ENCODE results near the gene ZDHHC3. TPM values are rescaled to one million over a fixed set of nuclear protein-coding genes. Genes with fewer than 3 reads are reported as not detected.

Gene ZDHHC3
- total and polyA plus RNA-seq, 8 donors, result 86.8 to 134 (median 123) TPM

DNA sequence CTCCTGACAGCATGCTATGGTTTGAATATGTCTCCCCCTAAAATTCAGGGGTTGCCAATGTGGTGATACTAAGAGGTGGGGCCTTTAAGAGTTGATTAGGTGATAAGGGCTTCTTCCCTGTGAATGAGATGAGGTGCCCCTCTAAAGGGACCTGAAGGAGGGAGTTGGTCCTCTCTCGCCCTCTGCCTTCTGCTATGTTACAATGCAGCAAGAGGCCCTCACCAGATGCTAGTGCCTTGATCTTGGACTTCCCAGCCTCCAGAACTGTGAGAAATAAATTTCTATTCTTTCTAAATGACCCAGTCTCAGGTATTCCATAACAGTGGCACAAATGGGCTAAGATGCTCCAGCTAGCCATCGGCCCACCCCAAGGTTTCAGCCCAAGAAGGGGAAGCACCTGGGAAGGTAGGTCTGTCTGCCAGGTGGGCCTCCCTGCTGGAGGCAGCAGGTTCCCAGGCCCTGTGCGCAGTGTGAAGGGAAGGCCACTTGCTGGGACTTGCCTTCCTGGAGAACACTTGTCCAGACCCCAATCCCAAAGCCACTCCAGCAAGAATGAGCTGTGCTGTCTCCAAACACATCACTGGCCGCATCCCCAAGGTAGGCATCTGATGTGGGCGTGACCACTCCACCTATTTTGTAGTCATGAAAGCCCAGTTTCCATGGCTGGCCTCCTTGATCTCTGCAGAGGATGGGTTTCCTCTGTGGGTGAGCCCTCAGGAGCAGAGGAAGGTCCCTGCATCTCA is 92.6 kb downstream of the ZDHHC3 start:
- intact Hi-C loops (cut with DNase I), result no loop called here
- Histone ChIP-seq H3K9me3 (no peaks in the 10 kb centered on the region), H3K4me1 (no peaks in the 10 kb centered on the region), H3K27me3 (peaks cover 0 to 6% of the 10 kb centered on the region in 2 donors), H3K4me3 (no peak overlapping the region), H3K27ac (no peak overlapping the region), H3K36me3 (no peaks in the 10 kb centered on the region)
- TF ChIP-seq, protein P1, sequence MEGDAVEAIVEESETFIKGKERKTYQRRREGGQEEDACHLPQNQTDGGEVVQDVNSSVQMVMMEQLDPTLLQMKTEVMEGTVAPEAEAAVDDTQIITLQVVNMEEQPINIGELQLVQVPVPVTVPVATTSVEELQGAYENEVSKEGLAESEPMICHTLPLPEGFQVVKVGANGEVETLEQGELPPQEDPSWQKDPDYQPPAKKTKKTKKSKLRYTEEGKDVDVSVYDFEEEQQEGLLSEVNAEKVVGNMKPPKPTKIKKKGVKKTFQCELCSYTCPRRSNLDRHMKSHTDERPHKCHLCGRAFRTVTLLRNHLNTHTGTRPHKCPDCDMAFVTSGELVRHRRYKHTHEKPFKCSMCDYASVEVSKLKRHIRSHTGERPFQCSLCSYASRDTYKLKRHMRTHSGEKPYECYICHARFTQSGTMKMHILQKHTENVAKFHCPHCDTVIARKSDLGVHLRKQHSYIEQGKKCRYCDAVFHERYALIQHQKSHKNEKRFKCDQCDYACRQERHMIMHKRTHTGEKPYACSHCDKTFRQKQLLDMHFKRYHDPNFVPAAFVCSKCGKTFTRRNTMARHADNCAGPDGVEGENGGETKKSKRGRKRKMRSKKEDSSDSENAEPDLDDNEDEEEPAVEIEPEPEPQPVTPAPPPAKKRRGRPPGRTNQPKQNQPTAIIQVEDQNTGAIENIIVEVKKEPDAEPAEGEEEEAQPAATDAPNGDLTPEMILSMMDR (IDR thresholded peaks at IDR 0.05), result no peak
- ATAC-seq (no peak), DNase-seq (no peak)

DNA sequence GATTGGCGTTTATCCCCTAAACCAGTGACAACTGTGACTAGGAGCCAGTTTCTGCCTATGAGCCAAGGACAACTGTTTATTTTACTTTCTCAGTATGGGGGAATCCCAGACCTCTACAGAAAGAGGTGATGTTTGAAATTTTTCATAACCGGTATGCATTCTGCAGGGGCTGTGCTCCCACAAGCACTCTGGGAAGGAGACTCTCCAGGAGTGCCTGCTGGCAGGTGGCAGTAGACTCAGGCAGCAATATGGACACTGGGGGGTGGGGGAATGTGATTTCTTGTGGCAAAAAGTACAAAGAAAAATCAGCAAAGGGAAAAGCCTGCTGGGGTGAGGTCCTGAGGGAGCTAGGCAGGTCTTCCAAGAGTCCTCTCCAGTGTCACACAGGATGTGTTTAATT is 95.7 kb downstream of the ZDHHC3 start:
- ATAC-seq, result no peak
- Histone ChIP-seq H3K4me1 (no peaks in the 10 kb centered on the region), H3K27ac (no peak overlapping the region)

GRCh38 chr3:44877333-44877732 is 98.6 kb downstream of the ZDHHC3 start:
- intact Hi-C loops (cut with DNase I), result no loop called here
- H3K36me3 ChIP-seq, result no peaks in the 10 kb centered on the region
- no peak overlapping the region for H3K4me3 ChIP-seq
- no peak for DNase-seq
- no peak overlapping the region for H3K27ac ChIP-seq
- H3K27me3 ChIP-seq, result no peaks in the 10 kb centered on the region
- ATAC-seq, result no peak
- H3K4me1 ChIP-seq, result no peaks in the 10 kb centered on the region
- TF ChIP-seq, protein P1 (IDR thresholded peaks at IDR 0.05), result no peak
- H3K9me3 ChIP-seq, result no peaks in the 10 kb centered on the region

More for the DNA sequence above, 95.7 kb downstream of the ZDHHC3 start:
- TF ChIP-seq, protein P1 (IDR thresholded peaks at IDR 0.05), result no peak
- no peak for DNase-seq
- Histone ChIP-seq H3K36me3 (no peaks in the 10 kb centered on the region), H3K27me3 (peaks cover 0 to 6% of the 10 kb centered on the region in 2 donors), H3K9me3 (no peaks in the 10 kb centered on the region), H3K4me3 (no peak overlapping the region)
- intact Hi-C loops (cut with DNase I), result no loop called here

GRCh38 chr3:44875596-44875995 is 100.4 kb downstream of the ZDHHC3 start:
- Histone ChIP-seq H3K36me3 (no peaks in the 10 kb centered on the region), H3K4me3 (no peak overlapping the region), H3K4me1 (no peaks in the 10 kb centered on the region), H3K9me3 (no peaks in the 10 kb centered on the region), H3K27me3 (no peaks in the 10 kb centered on the region), H3K27ac (no peak overlapping the region)
- no peak for DNase-seq
- intact Hi-C loops (cut with DNase I), result no loop called here
- TF ChIP-seq, protein P1 (IDR thresholded peaks at IDR 0.05), result no peak
- ATAC-seq, result no peak

Other genes with a start within 250 kb of the ZDHHC3 start
- gene ZNF501, start 246.5 kb downstream of the ZDHHC3 start, total RNA-seq, result 1 to 10 TPM; 4.4 to 5.3 TPM
- 10 to 100 TPM in 1 of 6 donors, 1 to 10 TPM in 5; 9.1 to 10.2 (median 9.7) TPM for gene ZNF501, start 246.5 kb downstream of the ZDHHC3 start, polyA plus RNA-seq (ENCODE audit: insufficient read length in 6 of 6)
- gene KIAA1143, start 214.6 kb downstream of the ZDHHC3 start, total RNA-seq, result 10 to 100 TPM; 20.4 to 24.5 TPM
- 10 to 100 TPM; 45.9 to 60.7 (median 57.3) TPM for gene KIAA1143, start 214.6 kb downstream of the ZDHHC3 start, polyA plus RNA-seq (ENCODE audit: insufficient read length in 6 of 6)
- 1 to 10 TPM; 1.8 to 3.9 TPM for gene KIF15, start 214.4 kb downstream of the ZDHHC3 start, total RNA-seq
- 10 to 100 TPM; 16.5 to 51.3 (median 28.6) TPM for gene KIF15, start 214.4 kb downstream of the ZDHHC3 start, polyA plus RNA-seq (ENCODE audit: insufficient read length in 6 of 6)
- gene TMEM42, start 114.3 kb downstream of the ZDHHC3 start, total RNA-seq, result 10 to 100 TPM; 14.2 to 18.4 TPM
- 10 to 100 TPM; 20.4 to 26.0 (median 23.4) TPM for gene TMEM42, start 114.3 kb downstream of the ZDHHC3 start, polyA plus RNA-seq (ENCODE audit: insufficient read length in 6 of 6)
- gene TGM4, start 101.6 kb downstream of the ZDHHC3 start, total RNA-seq, result not detected
- under 1 TPM in 5 of 6 donors, not detected in 1; 0.06 to 0.14 (median 0.06) TPM for gene TGM4, start 101.6 kb downstream of the ZDHHC3 start, polyA plus RNA-seq (ENCODE audit: insufficient read length in 6 of 6)
- gene EXOSC7, start 70 bp upstream of the ZDHHC3 start, total RNA-seq, result 10 to 100 TPM; 33.2 to 34.8 TPM
- 10 to 100 TPM; 59.6 to 76.2 (median 64.5) TPM for gene EXOSC7, start 70 bp upstream of the ZDHHC3 start, polyA plus RNA-seq (ENCODE audit: insufficient read length in 6 of 6)
- 100 to 1,000 TPM in 1 of 2 donors, 10 to 100 TPM in 1; 74.0 to 102 TPM for gene CLEC3B, start 50.1 kb upstream of the ZDHHC3 start, total RNA-seq
- gene CLEC3B, start 50.1 kb upstream of the ZDHHC3 start, polyA plus RNA-seq (ENCODE audit: insufficient read length in 6 of 6), result 100 to 1,000 TPM in 5 of 6 donors, 10 to 100 TPM in 1; 96.6 to 177 (median 115) TPM
- gene CDCP1, start 170.2 kb upstream of the ZDHHC3 start, total RNA-seq, result 10 to 100 TPM; 24.3 to 31.4 TPM
- gene CDCP1, start 170.2 kb upstream of the ZDHHC3 start, polyA plus RNA-seq (ENCODE audit: insufficient read length in 6 of 6), result under 1 TPM; 0.30 to 0.60 (median 0.53) TPM

Measured in left lung (tissue), 10 donors.